Skeletal muscle satellite cell (primary cell): Measurements from ENCODE around the gene POLD4.
A peak's percentile ranks its signal among the peaks of the same experiment; 100 is the strongest.

Source experiments
- H3K27me3 ChIP-seq: 2 replicates; pipeline ENCODE4 v1.7.0; 2013; ENCODE audit warnings: low read length; ENCODE audit not compliant: control insufficient read depth, insufficient read depth
- H3K36me3 ChIP-seq: 2 replicates; pipeline ENCODE4 v1.7.0; 2013; ENCODE audit warnings: mild to moderate bottlenecking, control low read depth, low read length; ENCODE audit not compliant: insufficient read depth
- H3K4me1 ChIP-seq: 2 replicates; pipeline ENCODE4 v1.7.0; 2013; ENCODE audit warnings: low read length; ENCODE audit not compliant: control insufficient read depth, insufficient read depth
- H3K4me2 ChIP-seq: 2 replicates; pipeline ENCODE4 v1.7.0; 2013; ENCODE audit warnings: mild to moderate bottlenecking, low read length
- H3K4me3 ChIP-seq: 2 replicates; pipeline ENCODE4 v1.7.0; 2013; ENCODE audit warnings: low read length
- H3K9ac ChIP-seq: 2 replicates; pipeline ENCODE4 v1.7.0; 2013; ENCODE audit warnings: mild to moderate bottlenecking, low read depth, low read length, moderate library complexity
- H3K9me3 ChIP-seq: replicated peaks from 2 replicates; pipeline ENCODE4 v1.7.0; 2013; ENCODE audit warnings: mild to moderate bottlenecking, control low read depth, low read length

POLD4 gene

GRCh38 chr11:67396587-67397389 lies 43.4 kb upstream of the POLD4 start:
- Histone ChIP-seq H3K9me3 (no peaks in the 10 kb centered on the region), H3K4me3 (no peak overlapping the region), H3K4me2 (no peak overlapping the region), H3K9ac (no peak overlapping the region), H3K27me3 (no peaks in the 10 kb centered on the region), H3K36me3 (peaks cover 43% of the 10 kb centered on the region), H3K4me1 (peaks cover 14% of the 10 kb centered on the region)

DNA sequence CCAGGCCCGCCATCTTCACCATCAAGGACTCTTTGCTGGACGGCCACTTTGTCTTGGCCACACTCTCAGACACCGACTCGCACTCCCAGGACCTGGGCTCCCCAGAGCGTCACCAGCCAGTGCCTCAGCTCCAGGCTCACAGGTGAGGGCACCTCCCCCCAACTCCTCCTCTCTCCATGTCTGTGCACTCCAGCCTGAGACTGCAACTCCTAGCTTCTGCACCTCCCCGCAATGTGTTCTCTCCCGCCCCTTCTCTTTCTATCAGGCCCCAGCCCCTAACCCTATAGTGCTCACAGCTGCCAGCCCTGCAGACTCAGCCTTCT lies 42.9 kb upstream of the POLD4 start:
- H3K4me3 ChIP-seq, result no peak overlapping the region
- H3K9ac ChIP-seq, result no peak overlapping the region
- no peak overlapping the region for H3K4me2 ChIP-seq
- peaks cover 14% of the 10 kb centered on the region for H3K4me1 ChIP-seq
- H3K9me3 ChIP-seq, result no peaks in the 10 kb centered on the region
- peaks cover 43% of the 10 kb centered on the region for H3K36me3 ChIP-seq
- no peaks in the 10 kb centered on the region for H3K27me3 ChIP-seq

- no peak overlapping the region for H3K9ac ChIP-seq
Measured at GRCh38 chr11:67395555-67396258, 42.4 kb upstream of the POLD4 start.

GRCh38 chr11:67393990-67394389 lies 40.6 kb upstream of the POLD4 start:
- H3K27me3 ChIP-seq, result no peaks in the 10 kb centered on the region
- peaks cover 11% of the 10 kb centered on the region for H3K4me1 ChIP-seq
- H3K4me3 ChIP-seq, result no peak overlapping the region
- H3K4me2 ChIP-seq, result no peak overlapping the region
- peaks cover 29% of the 10 kb centered on the region for H3K36me3 ChIP-seq
- H3K9ac ChIP-seq, result no peak overlapping the region
- no peaks in the 10 kb centered on the region for H3K9me3 ChIP-seq

More at GRCh38 chr11:67395555-67396258, 42.4 kb upstream of the POLD4 start:
- Histone ChIP-seq H3K4me3 (no peak overlapping the region), H3K36me3 (peaks cover 43% of the 10 kb centered on the region), H3K4me1 (peaks cover 17% of the 10 kb centered on the region), H3K27me3 (no peaks in the 10 kb centered on the region), H3K9me3 (no peaks in the 10 kb centered on the region), H3K4me2 (no peak overlapping the region)

DNA sequence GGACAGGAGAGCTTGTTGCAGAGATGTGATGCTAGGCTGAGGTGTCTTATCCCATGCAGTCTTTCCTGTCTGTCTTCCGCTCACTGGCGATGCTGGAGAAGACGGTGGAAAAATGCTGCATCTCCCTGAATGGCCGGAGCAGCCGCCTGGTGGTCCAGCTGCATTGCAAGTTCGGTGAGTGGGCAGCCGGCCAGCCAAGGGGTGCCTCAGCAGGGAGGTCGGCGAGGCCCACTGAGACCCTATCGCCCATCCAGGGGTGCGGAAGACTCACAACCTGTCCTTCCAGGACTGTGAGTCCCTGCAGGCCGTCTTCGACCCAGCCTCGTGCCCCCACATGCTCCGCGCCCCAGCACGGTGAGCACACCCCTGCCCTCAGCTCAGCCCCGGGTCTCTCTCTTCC lies 40.1 kb upstream of the POLD4 start:
- peaks cover 11% of the 10 kb centered on the region for H3K4me1 ChIP-seq
- H3K9me3 ChIP-seq, result no peaks in the 10 kb centered on the region
- H3K36me3 ChIP-seq, result peaks cover 24% of the 10 kb centered on the region
- H3K9ac ChIP-seq, result no peak overlapping the region
- H3K27me3 ChIP-seq, result no peaks in the 10 kb centered on the region
- H3K4me3 ChIP-seq, result no peak overlapping the region
- H3K4me2 ChIP-seq, result no peak overlapping the region

GRCh38 chr11:67392183-67392715 lies 38.9 kb upstream of the POLD4 start:
- Histone ChIP-seq H3K9me3 (no peaks in the 10 kb centered on the region), H3K4me2 (peak overlapping the region; percentile 98), H3K4me3 (peak overlapping the region; percentile 92), H3K27me3 (no peaks in the 10 kb centered on the region), H3K9ac (peak overlapping the region; percentile 97), H3K36me3 (peaks cover 12% of the 10 kb centered on the region), H3K4me1 (peaks cover 11% of the 10 kb centered on the region)

DNA sequence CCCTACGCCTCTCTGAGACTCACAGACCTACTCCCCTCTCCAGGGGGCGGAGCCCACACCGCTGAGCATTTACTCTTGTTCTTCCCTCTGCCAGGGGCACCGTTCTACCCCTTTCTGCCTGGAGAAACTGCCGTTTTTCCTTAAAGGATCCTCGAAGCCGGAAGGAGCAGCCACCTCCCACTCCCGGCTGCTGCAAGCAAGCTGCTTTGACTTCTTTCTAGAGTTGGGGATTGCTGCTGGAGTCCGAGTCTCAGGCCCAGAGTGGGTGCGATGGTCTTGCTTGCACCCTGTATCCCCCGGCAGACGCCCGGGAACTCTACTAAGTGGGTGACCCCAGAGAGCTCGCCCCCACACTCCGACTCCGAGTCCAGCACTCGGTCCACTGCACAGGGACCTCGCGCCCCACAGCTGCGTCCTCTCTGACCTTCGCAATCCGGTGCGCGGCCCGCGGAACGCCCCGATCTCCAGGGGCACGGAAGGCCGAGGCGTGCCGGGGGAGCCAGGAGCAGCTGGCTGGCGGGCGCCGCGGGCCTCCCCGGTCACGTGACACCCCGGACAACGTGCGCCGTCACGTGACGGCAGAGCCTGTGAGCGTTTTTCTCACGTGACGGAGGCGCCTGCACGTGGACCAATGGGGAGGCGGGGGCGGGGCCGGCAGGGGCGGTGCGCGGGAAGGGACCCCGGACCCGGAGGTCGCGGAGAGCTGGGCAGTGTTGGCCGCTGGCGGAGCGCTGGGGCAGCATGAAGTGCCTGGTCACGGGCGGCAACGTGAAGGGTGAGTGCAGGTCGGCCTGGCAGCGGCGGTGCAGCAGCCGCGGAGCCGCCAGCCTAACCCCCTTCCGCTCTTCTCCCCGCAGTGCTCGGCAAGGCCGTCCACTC lies 38.2 kb upstream of the POLD4 start, which contains the start of gene RAD9A:
Gene RAD9A, plus strand, starts transcription at position 683 of the 879 bp plus-strand sequence. Its CDS starts 59 bp downstream, at position 742.
- H3K4me3 ChIP-seq, result peak within 1 kb of the TSS; percentile 92
- no peaks in the 10 kb centered on the region for H3K9me3 ChIP-seq
- H3K9ac ChIP-seq, result peak within 1 kb of the TSS; percentile 97
- peaks cover 11% of the 10 kb centered on the region for H3K4me1 ChIP-seq
- peak within 1 kb of the TSS; percentile 98 for H3K4me2 ChIP-seq
- H3K36me3 ChIP-seq, result peaks cover 11% of the 10 kb centered on the region
- H3K27me3 ChIP-seq, result no peaks in the 10 kb centered on the region

- Histone ChIP-seq H3K9ac (peak overlapping the region; percentile 97), H3K4me1 (peaks cover 11% of the 10 kb centered on the region), H3K36me3 (peaks cover 7% of the 10 kb centered on the region), H3K27me3 (no peaks in the 10 kb centered on the region), H3K4me3 (peak overlapping the region; percentile 92), H3K4me2 (peak overlapping the region; percentile 98), H3K9me3 (no peaks in the 10 kb centered on the region)
Measured at GRCh38 chr11:67390947-67391303, 37.6 kb upstream of the POLD4 start.

GRCh38 chr11:67389477-67389876 lies 36.1 kb upstream of the POLD4 start:
- Histone ChIP-seq H3K9me3 (no peaks in the 10 kb centered on the region), H3K9ac (no peak overlapping the region), H3K27me3 (no peaks in the 10 kb centered on the region), H3K4me2 (no peak overlapping the region), H3K4me1 (peaks cover 22% of the 10 kb centered on the region), H3K4me3 (no peak overlapping the region), H3K36me3 (no peaks in the 10 kb centered on the region)

GRCh38 chr11:67387518-67387917 lies 34.2 kb upstream of the POLD4 start:
- Histone ChIP-seq H3K4me3 (no peak overlapping the region), H3K9me3 (no peaks in the 10 kb centered on the region), H3K9ac (no peak overlapping the region), H3K27me3 (no peaks in the 10 kb centered on the region), H3K4me1 (peaks cover 22% of the 10 kb centered on the region), H3K36me3 (no peaks in the 10 kb centered on the region), H3K4me2 (no peak overlapping the region)

DNA sequence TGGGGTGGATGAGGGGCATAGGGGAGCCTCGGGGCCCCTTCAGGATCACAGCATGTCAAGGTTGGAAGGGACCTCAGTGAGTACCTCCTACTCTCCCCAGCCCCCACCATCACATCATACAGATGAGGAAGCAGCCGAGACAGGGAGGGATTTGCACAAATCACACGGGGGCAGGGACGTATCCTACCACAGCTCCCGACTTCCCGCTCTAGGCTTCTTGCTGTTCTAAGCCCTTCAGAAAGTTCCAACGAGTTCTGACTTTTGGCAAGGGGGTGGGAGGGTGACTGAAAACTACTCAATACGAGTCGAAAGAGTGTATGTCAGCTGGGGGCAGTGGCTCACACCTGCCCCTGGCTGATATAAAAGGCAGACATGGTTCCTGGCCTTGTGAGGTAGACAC lies 33.7 kb upstream of the POLD4 start:
- Histone ChIP-seq H3K9me3 (no peaks in the 10 kb centered on the region), H3K27me3 (no peaks in the 10 kb centered on the region), H3K4me2 (no peak overlapping the region), H3K4me3 (no peak overlapping the region), H3K36me3 (no peaks in the 10 kb centered on the region), H3K9ac (no peak overlapping the region), H3K4me1 (peaks cover 22% of the 10 kb centered on the region)
